Keratinocyte (primary cell): ENCODE data around the gene GOLM1.

Source experiments
- CTCF ChIP-seq, 3 experiments: IDR thresholded peaks in 1 of 3; conservative IDR thresholded peaks in 1 of 3; optimal IDR thresholded peaks in 1 of 3; 2 replicates in 2 of 3; 3 replicates in 1 of 3; pipeline versions ENCODE3 to v1.5.1; 2011; ENCODE audit warnings: low read length in 3 of 3, mild to moderate bottlenecking in 3 of 3, moderate library complexity in 2 of 3, control low read depth in 1 of 3, inconsistent platforms in 1 of 3; ENCODE audit not compliant: insufficient read depth in 2 of 3; ENCODE audit errors: extremely low read depth in 1 of 3
- EZH2 ChIP-seq: IDR thresholded peaks from one replicate; pipeline ENCODE4 v1.6.1; 2012; ENCODE audit warnings: inconsistent platforms, mild to moderate bottlenecking, low read length, moderate library complexity

GRCh38 chr9:86073839-86074238 lies 25.5 kb downstream of the GOLM1 start:
- TF ChIP-seq EZH2: no peak
- TF ChIP-seq CTCF (optimal IDR thresholded peaks at IDR 0.05 in 1 of 3, IDR thresholded peaks at IDR 0.05 in 1 of 3, conservative IDR thresholded peaks at IDR 0.05 in 1 of 3; ENCODE audit: extremely low read depth in 1 of 3, insufficient read depth in 2 of 3, low read length in 3 of 3): no peak
